Right lobe of liver (tissue), 4 donors: ENCODE data around the gene MARK3.

Source experiments
- CTCF ChIP-seq, 4 donors: fragments of 200-600 bp in 3 of 4; fragments of 450-650 bp in 1 of 4; IDR thresholded peaks; one replicate each; pipeline versions ENCODE4 v1.5.1 to v1.8.0; 2016 to 2022; ENCODE audit warnings: antibody characterized with exemption in 4 of 4, mild to moderate bottlenecking in 2 of 4
- POLR2A ChIP-seq: fragments of 450-650 bp; IDR thresholded peaks from one replicate; pipeline ENCODE4 v1.6.1; 2017; ENCODE audit warnings: antibody characterized with exemption, mild to moderate bottlenecking
- donor health status: DM: no; HTN: no; CAD: no.
- donor health status: DM: no; HTN: no; CAD: no.
- donor health status: DM: no; HTN: yes; CAD: no.

GRCh38 chr14:103550451-103551337 is 165.5 kb downstream of the MARK3 start:
- TF ChIP-seq CTCF (IDR thresholded peaks at IDR 0.05) (no peak), POLR2A (no peak)
